Neuron (in vitro differentiated cells): Measurements from ENCODE around the gene ZNF853.
"Not testable (repeated sequence)": the region's sequence is repeated elsewhere in the genome, so short reads cannot be mapped to it uniquely, and the experiment has no call there.

Source experiments
- H2AFZ ChIP-seq: one replicate; pipeline ENCODE4 v1.6.1; 2013; ENCODE audit warnings: low read depth, mild to moderate bottlenecking, inconsistent platforms, low read length, moderate library complexity
- H3K27me3 ChIP-seq: one replicate; pipeline ENCODE4 v1.6.1; 2013; ENCODE audit warnings: low read length; ENCODE audit not compliant: insufficient read depth
- H3K36me3 ChIP-seq: one replicate; pipeline ENCODE4 v1.6.1; 2013; ENCODE audit warnings: low read length; ENCODE audit not compliant: insufficient read depth
- H3K4me1 ChIP-seq: one replicate; pipeline ENCODE4 v1.6.1; 2013; ENCODE audit warnings: low read length; ENCODE audit not compliant: insufficient read depth
- H3K4me3 ChIP-seq: 2 replicates; pipeline ENCODE4 v1.5.1; 2013; ENCODE audit warnings: mild to moderate bottlenecking, low read length, moderate library complexity
- H3K9me3 ChIP-seq: one replicate; pipeline ENCODE4 v1.6.1; 2013; ENCODE audit warnings: low read length

Gene ZNF853

DNA sequence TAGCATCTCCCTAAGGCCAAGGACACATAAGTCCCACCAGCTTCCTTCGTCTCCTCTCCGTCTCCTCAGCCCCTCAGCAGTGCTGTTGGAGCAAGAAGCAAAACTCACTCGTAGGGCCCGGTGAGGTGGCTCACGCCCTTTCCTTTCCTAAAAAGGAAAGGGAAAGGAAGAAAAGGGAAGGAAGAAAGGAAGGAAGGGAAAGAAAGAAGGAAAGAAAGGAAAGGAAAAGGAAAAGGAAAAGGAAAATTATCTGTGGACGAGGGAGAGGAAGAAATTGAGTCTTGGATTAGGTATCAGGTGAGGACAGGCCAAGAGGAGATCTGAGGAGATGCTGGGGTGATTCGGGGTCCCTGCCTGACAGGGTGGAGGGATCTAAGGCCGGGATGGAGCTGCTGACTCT, 18.6 kb downstream of the ZNF853 start:
- peaks cover 17% of the 10 kb centered on the region for H3K4me1 ChIP-seq

DNA sequence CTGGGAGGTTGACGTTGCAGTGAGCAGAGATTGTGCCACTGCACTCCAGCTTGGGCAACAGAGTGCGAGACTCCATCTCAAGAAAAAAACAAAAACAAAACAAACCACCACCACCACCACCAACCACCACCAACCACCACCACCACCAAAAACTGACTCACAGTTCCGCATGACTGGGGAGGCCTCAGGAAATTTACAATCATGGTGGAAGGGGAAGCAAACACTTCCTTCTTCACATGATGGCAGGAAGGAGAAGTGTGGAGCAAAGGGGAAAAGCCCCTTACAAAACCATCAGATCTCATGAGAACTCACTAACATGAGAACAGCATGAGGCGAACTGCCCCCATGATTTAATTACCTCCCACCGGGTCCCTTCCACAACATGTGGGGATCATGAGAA, 19.6 kb downstream of the ZNF853 start:
- H3K4me3 ChIP-seq, H2AFZ ChIP-seq, H3K36me3 ChIP-seq, H3K9me3 ChIP-seq, H3K27me3 ChIP-seq: not testable (repeated sequence)
- peaks cover 17% of the 10 kb centered on the region for H3K4me1 ChIP-seq

More for the DNA sequence above, 18.6 kb downstream of the ZNF853 start:
- Histone ChIP-seq H2AFZ (no peak overlapping the region), H3K36me3 (no peaks in the 10 kb centered on the region), H3K27me3 (peaks cover 7% of the 10 kb centered on the region), H3K9me3 (no peaks in the 10 kb centered on the region), H3K4me3 (no peak overlapping the region)

DNA sequence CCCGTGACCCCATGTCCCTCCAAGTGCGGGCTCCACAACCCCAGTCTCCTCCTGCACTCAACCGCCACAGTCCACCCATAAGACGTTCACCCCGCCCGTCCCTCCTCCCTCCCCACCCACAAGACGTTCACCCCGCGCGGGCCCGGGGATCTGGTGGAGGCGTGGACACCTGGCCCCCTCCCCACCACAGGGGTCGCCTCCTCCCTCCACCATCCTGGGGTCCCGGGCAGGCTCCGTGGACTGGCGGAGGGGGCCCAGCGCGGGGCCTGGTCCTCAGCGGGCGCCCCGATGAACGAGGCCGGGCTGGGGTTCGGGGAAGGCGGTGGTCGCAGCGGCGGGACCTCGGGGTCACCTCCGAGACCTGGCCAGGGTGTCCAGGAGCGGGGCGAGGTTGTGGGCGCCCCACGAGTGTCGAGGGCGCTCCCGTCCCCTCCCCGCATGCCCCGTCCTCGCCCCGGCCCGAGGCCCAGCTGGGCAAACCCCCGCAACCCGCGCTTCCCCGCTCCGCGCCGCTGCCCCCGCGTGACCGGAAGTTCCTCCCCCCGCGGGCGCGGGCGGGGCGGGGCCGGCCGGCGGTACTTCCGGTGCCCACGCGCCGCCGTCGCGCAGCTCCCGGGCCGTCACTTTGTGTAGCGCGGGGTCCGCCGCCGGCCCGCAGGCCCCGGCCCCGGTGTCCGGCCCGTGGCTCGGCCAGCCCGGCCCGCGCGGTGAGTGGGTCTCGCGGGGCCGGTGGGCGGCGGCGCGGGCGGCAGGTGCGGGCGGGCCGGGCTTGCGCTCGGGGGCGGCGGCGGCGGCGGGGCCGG, 21.5 kb downstream of the ZNF853 start, which contains the start of gene ZNF316:
Gene ZNF316 (plus strand): TSS at position 578 of the 803 bp plus-strand sequence. CDS start 5,092 bp downstream, outside the sequence.
- H3K9me3 ChIP-seq, result no peaks in the 10 kb centered on the region
- H2AFZ ChIP-seq, result peak within 1 kb of the TSS; percentile 82
- H3K4me3 ChIP-seq, result peak within 1 kb of the TSS; percentile 77
- no peaks in the 10 kb centered on the region for H3K27me3 ChIP-seq
- H3K4me1 ChIP-seq, result peaks cover 17% of the 10 kb centered on the region
- peaks cover 27% of the 10 kb centered on the region for H3K36me3 ChIP-seq

DNA sequence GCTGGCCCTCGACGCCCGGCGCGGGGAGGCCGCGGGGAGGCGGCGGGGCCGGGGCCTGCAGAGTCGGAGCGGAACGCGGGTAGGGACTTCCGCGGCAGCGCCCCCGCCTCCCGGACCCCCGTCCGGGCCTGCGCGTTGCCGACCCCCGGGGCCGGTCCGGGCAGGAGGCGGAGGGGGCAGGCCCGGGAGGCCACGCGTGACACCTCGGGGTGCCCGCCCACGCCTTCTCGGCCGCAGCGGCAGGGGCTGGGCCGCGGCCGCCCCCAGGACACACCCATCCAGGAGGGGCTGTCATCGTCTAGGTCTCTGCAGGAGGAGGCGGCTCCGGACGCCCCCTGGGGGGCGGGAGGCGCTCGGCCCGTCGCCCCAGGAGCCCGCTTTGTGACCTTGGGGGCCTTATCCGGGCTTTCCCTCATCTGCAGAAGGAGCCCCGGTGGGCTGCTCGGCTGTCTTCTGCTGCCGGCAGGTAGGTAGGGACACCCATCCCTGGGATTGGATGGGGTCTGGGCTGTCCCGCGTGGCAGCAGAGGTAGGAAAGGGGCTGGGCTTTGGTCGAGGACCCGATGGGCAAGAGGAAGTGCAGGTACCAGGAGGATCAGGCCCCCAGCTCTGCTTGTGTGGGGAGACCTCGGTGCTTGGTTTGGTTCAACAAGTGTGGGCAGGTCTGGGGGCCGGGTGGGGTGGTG, 22.3 kb downstream of the ZNF853 start:
- Histone ChIP-seq H3K4me3 (peak overlapping the region; percentile 77), H3K27me3 (no peaks in the 10 kb centered on the region), H3K9me3 (no peaks in the 10 kb centered on the region), H3K36me3 (peaks cover 34% of the 10 kb centered on the region), H3K4me1 (peaks cover 17% of the 10 kb centered on the region), H2AFZ (no peak overlapping the region)

DNA sequence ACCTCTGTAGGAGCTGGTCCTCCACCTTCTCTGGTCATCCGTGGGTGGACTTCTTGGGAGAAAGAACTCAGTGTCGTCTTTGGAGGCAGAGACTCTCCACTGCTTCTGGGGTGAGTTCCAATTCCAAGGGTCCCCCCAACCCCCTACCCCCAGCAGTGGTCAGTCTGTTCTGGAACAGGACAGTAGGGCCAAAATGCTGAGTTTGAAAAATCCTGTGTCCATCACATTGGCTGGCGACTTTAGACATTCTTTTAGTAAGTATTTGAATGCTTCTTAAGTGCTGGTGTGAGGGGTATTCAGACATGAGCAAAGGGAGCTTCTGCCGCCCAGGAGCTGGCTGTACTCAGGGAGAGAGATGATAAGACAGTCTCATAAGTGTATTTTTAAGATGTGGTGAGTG, 23.6 kb downstream of the ZNF853 start:
- Histone ChIP-seq H3K4me1 (peaks cover 17% of the 10 kb centered on the region), H3K36me3 (peaks cover 47% of the 10 kb centered on the region), H3K27me3 (no peaks in the 10 kb centered on the region), H3K4me3 (no peak overlapping the region), H2AFZ (no peak overlapping the region), H3K9me3 (peaks cover 5% of the 10 kb centered on the region)

DNA sequence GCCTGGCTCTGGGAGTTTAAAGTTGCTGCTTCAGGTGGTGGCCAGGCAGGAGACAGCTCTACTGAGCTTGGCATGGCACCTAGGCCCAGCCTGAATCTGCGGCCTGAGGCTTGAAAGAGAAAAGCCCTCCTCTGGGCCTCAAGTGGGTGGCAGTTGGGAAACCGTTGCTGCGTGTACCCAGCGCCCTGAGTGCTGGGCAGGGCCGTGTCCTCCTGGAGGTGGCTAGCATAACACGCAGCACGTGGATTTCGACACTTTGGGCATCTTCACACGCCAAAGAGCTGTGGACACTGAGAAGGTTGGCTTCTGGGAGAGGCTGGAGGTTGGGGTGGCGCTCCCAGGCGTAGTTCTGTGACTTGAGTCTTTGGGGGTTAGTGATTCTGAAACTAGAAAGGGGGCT, 24.2 kb downstream of the ZNF853 start:
- Histone ChIP-seq H3K9me3 (peaks cover 5% of the 10 kb centered on the region), H2AFZ (no peak overlapping the region), H3K4me3 (no peak overlapping the region), H3K4me1 (peaks cover 17% of the 10 kb centered on the region), H3K27me3 (no peaks in the 10 kb centered on the region), H3K36me3 (peaks cover 53% of the 10 kb centered on the region)

DNA sequence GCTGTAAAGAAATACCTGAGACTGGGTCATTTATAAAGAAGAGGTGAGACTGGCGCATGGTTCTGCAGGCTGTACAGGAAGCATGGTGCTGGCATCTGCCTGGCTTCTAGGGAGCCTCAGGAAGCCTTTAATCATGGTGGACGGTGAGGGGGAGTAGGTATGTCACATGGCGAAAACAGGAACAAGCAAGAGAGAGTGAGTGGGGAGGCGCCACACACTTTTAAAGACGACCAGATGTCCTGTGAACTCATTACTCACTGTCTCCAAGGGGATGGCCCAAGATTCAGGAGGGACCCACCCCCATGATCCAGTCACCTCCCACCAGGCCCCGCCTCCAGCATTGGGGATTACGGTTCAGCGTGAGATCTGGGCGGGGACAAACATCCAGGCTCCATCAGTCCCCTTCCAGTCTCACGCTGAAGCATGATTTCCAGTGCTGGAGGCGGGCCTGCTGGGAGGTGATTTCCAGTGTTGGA, 24.9 kb downstream of the ZNF853 start:
- peaks cover 17% of the 10 kb centered on the region for H3K4me1 ChIP-seq
- H3K27me3 ChIP-seq, result no peaks in the 10 kb centered on the region
- peaks cover 59% of the 10 kb centered on the region for H3K36me3 ChIP-seq
- no peak overlapping the region for H2AFZ ChIP-seq
- peaks cover 5% of the 10 kb centered on the region for H3K9me3 ChIP-seq
- H3K4me3 ChIP-seq, result no peak overlapping the region

DNA sequence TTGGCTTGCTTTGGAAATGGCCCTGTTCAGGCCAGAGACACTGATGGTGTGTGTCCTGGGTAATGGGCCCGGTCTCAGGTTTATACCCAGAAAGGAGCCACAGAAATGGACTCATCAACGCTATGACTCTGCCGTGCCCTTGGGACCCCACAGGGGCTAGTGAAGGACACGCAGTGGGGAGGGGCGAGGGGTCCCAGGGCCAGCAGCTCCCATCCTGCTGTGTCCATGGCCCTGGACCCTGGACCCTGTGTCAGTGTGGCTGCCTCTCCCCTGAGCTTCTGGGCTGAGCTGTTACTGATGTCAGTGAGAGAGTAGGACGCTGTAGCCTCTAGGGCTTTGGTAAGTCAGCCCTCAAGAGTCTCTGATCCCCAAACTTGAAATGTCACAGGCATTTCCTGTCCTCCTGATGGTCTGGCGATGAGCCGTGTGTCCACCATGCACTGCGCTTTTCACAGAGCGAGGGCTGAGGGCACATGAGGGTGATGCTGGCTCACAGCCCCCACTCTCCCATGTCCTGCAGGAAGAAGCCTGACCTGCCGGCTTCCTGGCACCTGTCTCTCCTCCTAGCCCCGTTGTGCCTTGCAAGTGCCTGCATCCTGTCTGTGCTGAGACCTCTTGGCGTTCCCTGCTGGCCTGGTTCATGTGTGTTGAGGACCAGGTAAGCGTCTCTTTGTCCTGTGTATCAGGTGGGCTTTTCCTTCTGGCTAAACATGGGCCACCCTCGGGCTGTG, 26.1 kb downstream of the ZNF853 start:
- peaks cover 65% of the 10 kb centered on the region for H3K36me3 ChIP-seq
- H3K4me3 ChIP-seq, result no peak overlapping the region
- peaks cover 13% of the 10 kb centered on the region for H3K4me1 ChIP-seq
- peaks cover 8% of the 10 kb centered on the region for H3K9me3 ChIP-seq
- H3K27me3 ChIP-seq, result no peaks in the 10 kb centered on the region
- H2AFZ ChIP-seq, result no peak overlapping the region

DNA sequence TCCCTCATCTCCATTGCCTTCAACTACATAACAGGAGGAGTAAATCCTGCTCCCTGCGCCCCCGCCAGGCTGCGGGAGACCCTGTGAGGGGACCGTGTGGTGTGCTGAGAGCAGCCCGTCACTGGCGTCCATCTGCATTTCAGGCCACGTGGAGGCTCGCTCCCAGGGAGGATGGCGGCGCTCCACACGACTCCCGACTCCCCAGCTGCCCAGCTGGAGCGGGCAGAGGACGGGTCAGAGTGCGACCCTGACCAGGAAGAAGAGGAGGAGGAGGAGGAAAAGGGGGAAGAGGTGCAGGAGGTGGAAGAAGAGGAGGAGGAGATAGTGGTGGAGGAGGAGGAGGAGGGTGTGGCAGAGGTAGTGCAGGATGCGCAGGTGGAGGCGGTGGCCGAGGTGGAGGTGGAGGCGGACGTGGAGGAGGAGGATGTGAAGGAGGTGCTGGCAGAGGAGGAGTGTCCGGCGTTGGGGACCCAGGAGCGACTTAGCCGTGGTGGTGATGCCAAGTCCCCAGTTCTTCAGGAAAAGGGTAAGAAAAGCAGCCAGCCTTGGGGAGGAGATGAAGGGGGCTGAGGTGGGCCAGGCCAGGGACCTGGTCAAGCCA, 26.9 kb downstream of the ZNF853 start:
- H3K4me3 ChIP-seq, result no peak overlapping the region
- H3K9me3 ChIP-seq, result peaks cover 13% of the 10 kb centered on the region
- H3K27me3 ChIP-seq, result no peaks in the 10 kb centered on the region
- peaks cover 11% of the 10 kb centered on the region for H3K4me1 ChIP-seq
- H2AFZ ChIP-seq, result no peak overlapping the region
- peaks cover 73% of the 10 kb centered on the region for H3K36me3 ChIP-seq

DNA sequence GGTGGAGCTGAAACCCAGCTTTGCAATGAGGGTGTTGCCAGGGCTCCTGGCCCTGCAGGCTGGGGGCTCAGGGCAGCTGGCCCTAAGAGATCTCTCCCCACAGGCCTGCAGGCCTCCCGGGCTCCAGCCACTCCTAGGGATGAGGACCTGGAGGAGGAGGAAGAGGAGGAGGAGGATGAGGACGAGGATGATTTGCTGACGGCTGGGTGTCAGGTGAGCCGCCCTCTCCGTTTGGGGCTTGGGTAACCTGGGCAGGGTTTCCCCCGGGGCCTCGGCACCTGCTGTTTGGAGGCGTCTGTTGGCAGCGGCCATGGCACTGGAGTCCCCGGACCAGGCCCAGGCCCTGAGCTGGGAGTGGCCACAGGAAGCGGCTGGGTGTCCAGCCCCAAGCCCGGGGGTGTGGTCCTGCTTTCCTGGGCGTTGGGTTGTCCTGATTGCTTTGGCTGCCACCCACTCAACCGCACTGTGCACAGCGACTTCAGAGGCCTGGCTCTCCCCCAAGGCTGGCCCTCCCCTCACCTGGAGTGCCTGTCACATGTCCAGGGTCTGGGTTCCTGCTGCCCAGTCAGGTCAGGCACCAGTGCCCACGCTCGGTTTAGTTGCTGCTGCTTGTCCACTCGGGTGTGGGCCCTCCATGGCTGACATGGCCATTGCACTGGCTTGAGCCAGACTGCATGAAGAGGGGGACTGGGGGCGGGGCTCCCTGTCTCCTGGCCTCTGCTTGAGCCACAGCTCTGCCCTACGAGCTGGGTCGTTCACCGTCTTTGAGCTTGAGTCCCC, 27.6 kb downstream of the ZNF853 start:
- Histone ChIP-seq H3K4me1 (peaks cover 8% of the 10 kb centered on the region), H2AFZ (no peak overlapping the region), H3K4me3 (no peak overlapping the region), H3K9me3 (peaks cover 20% of the 10 kb centered on the region), H3K36me3 (peaks cover 81% of the 10 kb centered on the region), H3K27me3 (no peaks in the 10 kb centered on the region)

DNA sequence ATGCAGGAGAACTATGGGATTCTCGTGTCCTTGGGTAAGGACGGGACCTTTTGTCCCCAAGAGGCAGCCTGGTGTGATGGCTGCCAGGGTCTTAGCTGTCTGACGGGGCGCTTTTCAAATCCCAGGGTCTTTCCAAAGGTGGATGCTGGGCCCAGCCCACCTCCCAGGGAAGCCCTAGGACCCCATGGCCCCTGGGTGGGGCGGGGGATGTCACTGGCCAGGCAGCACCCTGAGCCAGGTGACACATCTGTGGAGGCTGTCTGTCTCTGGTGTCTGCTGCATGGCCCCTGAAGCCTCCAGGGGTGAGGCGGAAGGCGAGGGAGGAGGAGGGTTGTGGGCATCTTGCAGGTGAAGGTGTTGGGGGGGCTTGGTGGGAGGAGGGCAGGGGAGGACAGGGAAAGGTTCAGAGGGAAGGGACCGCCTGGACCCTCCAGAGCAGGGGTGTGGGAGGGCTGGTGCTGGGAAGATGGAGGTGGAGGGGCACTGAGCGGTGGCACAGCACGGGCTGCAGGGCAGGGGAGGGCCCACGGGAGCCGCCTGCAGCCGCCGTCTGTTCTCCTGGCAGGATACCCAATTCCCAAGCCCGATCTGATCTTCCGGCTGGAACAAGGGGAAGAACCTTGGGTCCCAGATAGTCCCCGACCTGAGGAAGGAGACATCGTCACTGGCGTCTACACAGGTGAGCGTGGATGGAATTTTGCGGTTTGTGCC, 28.7 kb downstream of the ZNF853 start:
- Histone ChIP-seq H3K36me3 (peaks cover 91% of the 10 kb centered on the region), H3K4me3 (no peak overlapping the region), H3K9me3 (peaks cover 31% of the 10 kb centered on the region), H3K4me1 (no peaks in the 10 kb centered on the region), H2AFZ (no peak overlapping the region), H3K27me3 (no peaks in the 10 kb centered on the region)

DNA sequence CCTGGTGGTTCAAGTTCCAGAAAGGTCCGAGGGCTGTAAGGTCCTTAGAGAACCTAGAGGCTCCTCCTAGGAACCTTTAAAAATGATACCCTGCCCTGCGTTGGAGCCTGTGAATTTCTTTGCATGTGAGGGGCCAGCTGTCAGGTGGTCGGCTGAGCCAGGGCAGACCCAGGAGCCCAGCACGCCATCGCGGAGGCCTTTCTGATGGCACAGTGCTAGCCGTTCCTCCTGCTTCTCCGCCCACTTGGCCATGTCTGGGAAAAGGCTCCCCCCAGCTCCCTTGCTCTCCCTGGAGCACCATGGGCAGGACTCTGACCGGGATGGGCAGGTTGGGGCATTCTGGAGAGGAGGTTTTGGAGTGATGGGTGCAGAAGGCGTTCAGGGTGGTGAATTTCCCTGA, 29.3 kb downstream of the ZNF853 start:
- Histone ChIP-seq H3K27me3 (no peaks in the 10 kb centered on the region), H3K4me3 (no peak overlapping the region), H2AFZ (no peak overlapping the region), H3K9me3 (peaks cover 37% of the 10 kb centered on the region), H3K4me1 (no peaks in the 10 kb centered on the region), H3K36me3 (peaks cover 92% of the 10 kb centered on the region)
